Left kidney (tissue), 2 donors: Measurements from ENCODE around the gene RNGTT. TPM values are rescaled to one million over a fixed set of nuclear protein-coding genes. Genes with fewer than 3 reads are reported as not detected.

ENCODE experiments used
- DNase-seq: peaks from one replicate; pipeline ENCODE4 v3.0.0-alpha.2; 2013
- polyA plus RNA-seq: library from polyadenylated mRNA; unstranded; fragments of 120-200 nt; gene quantifications from one replicate; pipeline ENCODE4 v1.2.1, GENCODE V29; 2013; ENCODE audit not compliant: insufficient read length

Gene RNGTT
- polyA plus RNA-seq, 1 donor = 18.1 TPM

- DNase-seq = no peak
These were observed 366.6 kb downstream of the RNGTT start for GRCh38 chr6:88596801-88597200.

GRCh38 chr6:88588938-88589337 lies 374.5 kb downstream of the RNGTT start:
- no peak for DNase-seq

- DNase-seq = no peak
These were observed 376.3 kb downstream of the RNGTT start for GRCh38 chr6:88587150-88587520.

- DNase-seq = peak; percentile 22
These were observed 376.9 kb downstream of the RNGTT start for GRCh38 chr6:88586371-88587149.

GRCh38 chr6:88585276-88585692 lies 378.1 kb downstream of the RNGTT start:
- no peak for DNase-seq

- DNase-seq = no peak
These were observed 378.7 kb downstream of the RNGTT start for GRCh38 chr6:88584581-88585275.

- DNase-seq = no peak
These were observed 386.0 kb downstream of the RNGTT start for GRCh38 chr6:88577461-88577860.

GRCh38 chr6:88575536-88575935 lies 387.9 kb downstream of the RNGTT start:
- no peak for DNase-seq

- DNase-seq = no peak
These were observed 388.8 kb downstream of the RNGTT start for GRCh38 chr6:88574651-88575050.

GRCh38 chr6:88574031-88574430 lies 389.4 kb downstream of the RNGTT start:
- DNase-seq = no peak

GRCh38 chr6:88573561-88573960 lies 389.9 kb downstream of the RNGTT start:
- DNase-seq = no peak

GRCh38 chr6:88572449-88573139 lies 390.8 kb downstream of the RNGTT start:
- no peak for DNase-seq

- no peak for DNase-seq
These were observed 393.5 kb downstream of the RNGTT start for GRCh38 chr6:88569959-88570358.

GRCh38 chr6:88567696-88568095 lies 395.7 kb downstream of the RNGTT start:
- DNase-seq = no peak

- DNase-seq = no peak
These were observed 396.5 kb downstream of the RNGTT start for GRCh38 chr6:88566746-88567534.

GRCh38 chr6:88565836-88566235 lies 397.6 kb downstream of the RNGTT start:
- no peak for DNase-seq

- DNase-seq = no peak
These were observed 398.0 kb downstream of the RNGTT start for GRCh38 chr6:88565409-88565811.

GRCh38 chr6:88563277-88563625 lies 400.2 kb downstream of the RNGTT start:
- DNase-seq = no peak

GRCh38 chr6:88562353-88563276 lies 400.8 kb downstream of the RNGTT start:
- no peak for DNase-seq

GRCh38 chr6:88561954-88562315 lies 401.5 kb downstream of the RNGTT start:
- DNase-seq = no peak
